HG03460 (cell line): ENCODE measurements around the gene PLCD4.

Experiments
- ATAC-seq: cut with Tn5 transposase; IDR thresholded peaks from one replicate; pipeline ENCODE4 v1.9.1; 2021; ENCODE audit not compliant: unreplicated experiment

Gene PLCD4

DNA sequence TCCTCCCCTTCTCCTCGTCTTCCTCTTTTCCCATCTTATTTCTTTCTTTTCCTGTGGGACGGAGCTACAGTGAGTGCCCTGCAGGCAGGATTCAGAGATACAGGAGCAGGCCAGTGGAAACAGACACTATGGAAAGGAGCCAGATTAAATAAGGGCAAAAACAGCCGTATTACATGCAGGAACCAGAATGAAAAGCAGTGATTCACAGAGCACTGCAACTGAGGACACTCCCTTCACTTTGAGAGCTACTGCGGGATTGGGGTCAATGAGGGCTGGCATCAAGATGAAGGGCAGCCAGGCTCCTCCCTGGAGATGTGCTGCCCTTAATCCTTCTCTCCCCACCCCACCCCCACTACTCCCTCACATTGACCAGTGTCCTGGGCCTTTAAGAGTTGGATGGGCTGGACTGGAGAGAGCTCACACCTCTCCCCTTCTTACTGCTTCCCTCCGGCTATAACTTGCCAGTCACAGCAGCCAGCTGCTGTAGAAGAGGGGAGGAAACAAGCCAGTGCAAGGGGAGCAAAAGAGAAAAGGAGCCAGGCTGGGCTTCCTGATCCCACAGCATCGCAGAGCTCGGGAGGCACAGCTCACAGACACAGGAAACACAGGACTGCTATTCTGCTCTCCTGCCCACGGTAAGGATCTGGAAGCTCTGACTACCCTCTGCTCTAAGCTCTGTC is at the start of gene PLCD4:
TSS of gene PLCD4 (plus strand) at position 464 of the 680 bp plus-strand sequence. CDS start 7,841 bp downstream, outside the sequence.
- ATAC-seq, result no peak

DNA sequence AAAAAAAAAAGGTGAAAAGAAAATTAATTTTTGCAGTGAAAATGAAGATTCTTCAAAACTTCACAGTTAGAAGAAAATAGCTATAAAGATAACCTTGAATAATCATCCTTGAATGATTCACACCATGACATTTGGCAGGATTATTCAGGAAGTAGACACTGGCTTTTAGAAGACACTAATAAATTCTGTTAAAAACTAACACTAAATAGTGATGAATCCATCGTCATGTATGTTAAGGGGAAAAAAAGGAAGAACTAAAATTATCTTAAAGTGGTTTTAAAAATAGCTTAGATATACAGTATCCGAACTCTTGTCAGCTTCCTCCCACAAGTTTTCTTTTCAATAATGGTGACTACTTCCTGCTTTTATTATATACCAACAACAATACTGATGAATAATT is 49.8 kb upstream of the PLCD4 start:
- ATAC-seq, result no peak

DNA sequence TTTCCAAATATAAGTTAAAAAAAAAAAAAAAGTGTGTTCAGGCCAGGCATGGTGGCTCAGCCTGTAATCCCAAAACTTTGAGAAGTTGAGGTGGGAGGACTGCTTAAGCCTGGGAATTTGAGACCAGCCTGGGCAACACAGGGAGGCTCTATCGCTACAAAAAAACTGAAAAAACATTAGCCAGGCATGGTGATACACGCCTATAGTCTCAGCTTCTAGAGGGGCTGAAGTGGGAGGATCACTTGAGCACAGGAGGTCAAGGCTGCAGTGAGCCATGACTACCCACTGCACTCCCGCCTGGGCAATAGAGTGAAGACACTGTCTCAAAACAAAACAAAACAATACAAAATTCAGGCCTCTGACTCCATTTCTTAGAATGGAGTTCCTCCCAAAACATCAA is 48.7 kb upstream of the PLCD4 start:
- ATAC-seq, result no peak

DNA sequence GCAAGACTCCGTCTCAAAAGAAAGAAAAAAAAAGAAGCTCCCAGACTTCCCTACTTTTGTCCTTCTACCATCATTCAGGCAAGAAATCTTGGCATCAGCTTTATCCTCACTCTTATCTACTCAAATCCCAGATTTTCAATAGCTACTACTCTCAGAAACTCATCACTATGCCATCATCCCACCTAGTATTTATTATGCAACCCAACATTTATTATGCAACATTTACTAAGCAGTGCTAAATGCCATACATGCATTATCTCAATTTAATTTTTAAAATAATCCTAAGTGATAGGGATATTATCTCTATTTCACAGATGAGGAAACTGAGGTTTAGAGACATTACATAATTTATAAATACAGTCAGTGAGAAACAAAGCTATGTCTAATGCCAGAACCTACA is 43.6 kb upstream of the PLCD4 start:
- ATAC-seq, result no peak

DNA sequence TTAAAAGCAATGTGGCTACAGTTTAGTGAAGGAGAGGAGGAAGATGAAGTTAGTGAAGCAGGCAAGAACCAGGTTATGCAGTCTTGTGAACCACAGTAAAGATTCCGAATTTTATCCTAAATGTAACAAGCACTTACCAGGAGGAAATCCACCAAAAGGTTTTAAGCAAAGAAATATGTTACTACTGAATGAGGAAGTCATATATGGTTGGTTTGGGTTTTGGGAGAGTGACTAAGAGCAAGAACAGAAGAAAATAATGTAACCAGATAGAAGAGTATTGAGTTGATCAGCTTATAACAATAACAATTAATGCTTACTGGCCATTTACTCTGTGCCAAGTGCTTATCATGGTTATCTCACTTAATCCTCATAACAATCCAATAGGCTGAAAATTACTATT is 41.4 kb upstream of the PLCD4 start:
- ATAC-seq, result no peak

DNA sequence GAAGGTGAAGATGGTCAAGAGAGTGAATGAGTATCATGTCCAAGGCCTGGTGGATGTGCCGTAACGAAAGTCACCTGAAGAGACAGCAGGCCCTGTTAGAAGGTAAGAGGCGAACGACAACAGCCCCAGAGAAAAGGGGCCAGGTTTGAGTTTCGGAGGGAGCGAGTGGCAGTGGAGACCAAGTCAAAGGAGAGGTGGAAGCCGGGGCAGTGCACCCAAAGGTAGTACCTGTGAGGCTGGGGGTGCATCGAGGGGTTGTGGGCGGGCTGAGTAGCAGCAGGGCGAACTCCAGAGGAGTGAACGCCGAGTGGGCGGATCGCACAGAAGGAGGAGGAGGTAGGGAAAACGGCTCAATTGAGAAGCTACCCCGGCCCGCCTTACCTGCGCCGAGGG is 39.9 kb upstream of the PLCD4 start:
- ATAC-seq, result peak; percentile 36

DNA sequence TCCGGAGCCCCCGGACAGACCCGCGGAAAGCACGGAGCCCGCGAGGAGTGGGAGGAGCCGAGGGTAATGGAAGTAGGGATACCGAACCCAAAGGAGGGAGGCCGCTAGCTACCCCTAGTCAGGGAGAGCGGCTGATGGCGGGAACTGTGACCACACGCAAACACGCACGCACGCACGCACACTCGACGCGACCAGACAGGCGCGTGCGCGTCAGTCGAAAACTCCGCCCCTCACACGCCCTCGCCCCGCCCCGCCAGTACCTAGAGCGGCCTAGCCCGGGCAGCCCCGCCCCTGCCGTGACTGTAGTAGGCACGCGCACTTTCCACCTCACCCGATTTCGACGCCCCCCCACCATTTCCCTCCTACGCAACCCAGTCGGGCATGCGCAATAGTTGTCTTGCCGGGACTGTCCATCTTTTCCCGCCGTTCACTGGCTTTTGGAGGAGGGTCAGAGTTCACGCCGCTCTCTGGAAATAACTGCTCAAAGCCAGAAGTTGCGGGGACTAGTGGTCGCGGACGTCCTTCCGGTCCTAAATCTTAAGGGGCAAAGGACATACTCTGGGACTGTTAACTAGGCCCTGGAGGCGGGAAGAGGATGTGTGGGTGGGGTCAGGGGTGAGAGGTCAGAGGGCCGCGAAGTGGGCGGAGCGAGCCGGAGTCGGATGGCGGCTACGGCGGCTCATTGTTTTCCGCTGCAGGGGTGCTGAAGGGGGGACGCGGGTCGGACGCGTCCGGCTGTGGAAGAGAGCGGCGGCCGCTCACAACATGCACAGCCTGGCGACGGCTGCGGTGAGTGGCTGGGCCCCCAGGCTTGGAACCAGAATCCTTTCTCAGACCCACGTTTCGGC is 39.3 kb upstream of the PLCD4 start, which contains the start of the genes CNOT9 and USP37:
TSS of gene CNOT9 (plus strand) at position 650 of the 848 bp plus-strand sequence. CDS start at position 766, 116 bp downstream.
TSS of gene USP37 (minus strand) at position 162 of the 848 bp plus-strand sequence. CDS start 9,698 bp downstream, outside the sequence.
- peak; percentile 86 for ATAC-seq

DNA sequence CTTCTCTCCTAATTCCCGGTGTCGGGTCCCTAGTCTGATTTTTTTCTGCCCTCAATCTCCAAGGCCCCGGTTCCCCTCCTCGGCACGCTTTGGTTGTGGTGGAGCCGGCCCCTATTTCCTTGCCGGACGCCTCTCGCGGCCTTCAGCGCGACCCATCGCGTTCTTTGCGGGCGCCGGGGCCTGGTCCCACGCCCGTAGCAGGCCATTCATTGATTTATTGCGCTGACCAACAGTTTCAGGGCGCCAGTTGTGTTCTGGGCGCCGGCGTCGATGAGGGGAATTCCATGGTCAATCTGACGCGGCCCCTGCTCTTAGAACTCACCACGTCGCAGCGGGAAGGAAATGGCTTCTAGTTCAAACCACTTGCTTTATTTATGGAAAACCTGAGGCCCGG is 38.7 kb upstream of the PLCD4 start:
- ATAC-seq, result peak; percentile 32

DNA sequence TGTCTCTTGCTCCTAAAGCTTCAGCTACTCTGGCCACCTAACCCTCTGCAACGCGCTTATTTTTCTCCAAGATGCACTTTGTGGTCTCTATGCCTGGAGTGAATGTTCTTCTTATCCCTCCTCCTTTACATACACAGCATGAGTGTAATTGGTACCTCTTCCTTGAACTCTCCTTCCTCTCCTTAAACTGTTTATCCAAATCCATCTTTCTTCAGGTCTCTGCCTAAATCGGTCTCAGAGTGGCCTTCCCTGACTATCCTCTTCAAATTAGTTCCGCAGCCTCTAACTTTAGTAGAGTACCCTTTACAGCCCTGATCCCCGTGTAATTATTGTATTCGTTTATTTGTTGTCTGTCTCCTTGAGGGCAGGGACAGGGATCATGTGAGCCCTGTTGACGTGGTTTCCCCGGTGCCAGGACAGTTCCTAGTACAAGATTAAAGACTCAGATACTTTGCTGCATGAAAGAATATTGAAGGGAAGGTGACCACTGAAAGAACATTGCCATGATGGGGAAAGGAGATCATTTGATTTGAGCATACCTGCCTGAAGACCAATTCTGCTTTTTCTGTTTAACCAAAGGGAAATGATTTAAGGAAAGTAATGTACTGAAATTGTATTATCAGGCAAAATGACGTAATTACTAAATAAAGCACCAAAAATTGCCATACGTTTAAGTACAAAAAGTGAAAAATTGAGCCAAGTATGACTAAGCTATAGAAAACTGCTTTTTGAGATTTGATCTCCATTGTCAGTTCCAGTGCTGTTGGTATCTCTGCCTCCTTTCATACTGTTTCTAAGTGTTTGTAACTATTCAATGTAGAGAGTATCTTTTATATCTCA is 37.8 kb upstream of the PLCD4 start:
- no peak for ATAC-seq

DNA sequence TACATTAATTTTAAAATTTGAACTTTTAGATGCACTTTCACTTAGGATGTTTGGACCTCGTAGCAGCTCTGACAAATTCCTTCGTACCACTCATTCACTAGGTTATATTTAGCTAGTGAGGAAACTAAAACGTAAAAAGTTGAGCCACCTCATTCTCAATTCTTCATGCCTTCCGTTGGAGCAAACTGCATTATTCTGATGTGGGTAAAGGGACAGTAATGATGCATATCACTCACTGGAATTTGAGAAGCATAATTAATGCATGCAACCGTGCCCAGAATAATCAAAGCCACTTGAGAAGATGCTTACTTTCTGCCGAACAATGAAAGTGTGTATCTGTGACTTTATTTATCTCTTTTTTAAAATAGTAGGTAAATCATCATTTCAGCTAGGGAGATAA is 36.8 kb upstream of the PLCD4 start:
- ATAC-seq, result no peak

DNA sequence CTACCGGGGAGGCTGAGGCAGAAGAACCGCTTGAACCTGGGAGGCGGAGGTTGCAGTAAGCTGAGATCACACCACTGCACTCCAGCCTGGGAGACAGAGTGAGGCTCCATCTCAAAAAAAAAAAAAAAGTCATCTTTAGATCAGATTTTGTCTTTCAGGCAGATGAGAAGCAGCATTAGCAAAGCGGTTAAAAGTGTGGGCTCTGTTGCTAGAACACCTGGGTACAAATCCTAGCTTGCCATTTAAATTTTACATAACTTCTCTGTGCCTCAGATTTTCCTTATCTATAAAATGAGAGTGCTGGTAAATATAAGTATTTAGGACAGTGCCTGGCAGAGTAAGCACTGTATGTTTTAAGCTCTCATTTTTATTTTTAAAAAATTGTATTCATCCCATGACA is 30.8 kb upstream of the PLCD4 start:
- ATAC-seq, result no peak

DNA sequence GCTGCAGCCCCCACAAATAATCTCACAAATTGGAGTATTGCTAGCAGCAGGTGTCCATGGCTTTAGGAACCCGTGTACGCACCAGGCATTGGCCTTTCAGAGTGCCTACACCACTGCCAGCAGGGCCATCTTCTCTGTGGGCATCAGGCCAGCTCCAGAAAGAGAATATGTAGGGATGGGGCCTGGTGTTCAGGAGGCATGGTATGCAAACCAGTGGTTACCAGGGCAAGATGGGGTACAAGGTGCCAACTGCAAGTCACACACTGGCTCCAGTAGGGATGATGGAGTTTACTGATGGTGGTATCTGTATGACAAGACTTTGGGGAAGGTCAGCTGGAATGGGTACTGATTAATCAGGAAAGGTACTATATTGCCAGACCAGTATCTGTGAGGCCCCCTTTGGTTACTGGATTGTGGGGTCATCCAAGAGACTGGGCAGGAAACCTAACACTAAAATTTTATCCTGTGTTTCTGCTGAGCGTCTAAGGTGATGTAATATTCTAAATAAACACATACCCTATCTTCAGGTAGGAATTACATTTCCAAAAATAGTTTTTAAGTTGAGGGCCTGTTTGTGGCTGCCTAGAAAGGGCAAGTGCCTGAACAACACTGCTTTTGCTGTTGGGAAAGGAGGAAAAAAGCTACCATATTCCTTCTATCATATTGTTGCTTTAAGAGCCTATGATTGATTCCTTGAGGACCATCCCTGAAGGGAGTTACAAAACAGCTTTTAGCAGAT is 30.0 kb upstream of the PLCD4 start:
- ATAC-seq, result no peak

DNA sequence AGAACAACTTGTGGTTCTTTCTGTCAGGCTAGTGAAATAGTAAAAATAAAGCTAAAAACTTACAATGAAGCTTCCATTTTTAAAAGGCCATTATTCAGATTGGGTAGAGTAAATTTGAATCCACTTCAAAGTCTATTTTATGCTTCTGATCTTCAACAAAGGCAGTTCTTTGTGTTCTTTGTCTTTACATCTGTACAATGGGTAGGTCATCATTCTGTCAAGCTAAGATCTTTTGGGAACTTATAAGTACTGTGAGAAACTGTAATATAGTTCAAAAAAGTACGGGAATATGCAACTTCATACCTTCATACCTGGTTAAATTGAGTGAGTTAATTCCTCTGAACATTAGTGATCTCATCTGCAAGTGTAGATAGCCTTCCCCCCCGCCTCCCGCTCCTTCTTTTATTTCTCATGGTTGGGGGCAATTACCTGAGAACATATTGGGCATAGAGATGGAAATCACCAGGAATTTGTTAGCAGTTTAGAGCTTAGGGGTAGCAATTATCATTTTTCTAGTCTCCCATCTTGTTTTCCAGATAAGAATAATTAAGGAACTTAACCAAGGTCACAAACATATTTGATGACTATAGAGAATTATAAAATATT is 29.3 kb upstream of the PLCD4 start:
- ATAC-seq, result no peak

DNA sequence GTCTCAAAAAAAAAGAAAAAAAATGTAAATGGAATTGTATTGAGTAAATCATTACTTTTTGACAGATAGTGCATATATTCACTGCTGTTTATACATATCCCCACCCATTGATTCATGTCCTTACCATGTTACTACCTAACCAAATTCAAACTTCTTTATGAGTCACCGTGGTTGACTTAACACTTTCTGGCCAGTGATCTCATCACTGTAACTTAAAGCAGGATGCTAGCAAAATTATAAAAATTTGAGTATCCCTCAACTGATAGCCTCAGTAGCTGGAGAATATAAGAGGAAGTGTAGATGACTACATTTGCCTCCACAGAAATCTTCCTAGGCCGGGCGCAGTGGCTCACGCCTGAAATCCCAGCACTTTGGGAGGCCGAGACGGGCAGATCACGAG is 25.6 kb upstream of the PLCD4 start:
- peak; percentile 86 for ATAC-seq

DNA sequence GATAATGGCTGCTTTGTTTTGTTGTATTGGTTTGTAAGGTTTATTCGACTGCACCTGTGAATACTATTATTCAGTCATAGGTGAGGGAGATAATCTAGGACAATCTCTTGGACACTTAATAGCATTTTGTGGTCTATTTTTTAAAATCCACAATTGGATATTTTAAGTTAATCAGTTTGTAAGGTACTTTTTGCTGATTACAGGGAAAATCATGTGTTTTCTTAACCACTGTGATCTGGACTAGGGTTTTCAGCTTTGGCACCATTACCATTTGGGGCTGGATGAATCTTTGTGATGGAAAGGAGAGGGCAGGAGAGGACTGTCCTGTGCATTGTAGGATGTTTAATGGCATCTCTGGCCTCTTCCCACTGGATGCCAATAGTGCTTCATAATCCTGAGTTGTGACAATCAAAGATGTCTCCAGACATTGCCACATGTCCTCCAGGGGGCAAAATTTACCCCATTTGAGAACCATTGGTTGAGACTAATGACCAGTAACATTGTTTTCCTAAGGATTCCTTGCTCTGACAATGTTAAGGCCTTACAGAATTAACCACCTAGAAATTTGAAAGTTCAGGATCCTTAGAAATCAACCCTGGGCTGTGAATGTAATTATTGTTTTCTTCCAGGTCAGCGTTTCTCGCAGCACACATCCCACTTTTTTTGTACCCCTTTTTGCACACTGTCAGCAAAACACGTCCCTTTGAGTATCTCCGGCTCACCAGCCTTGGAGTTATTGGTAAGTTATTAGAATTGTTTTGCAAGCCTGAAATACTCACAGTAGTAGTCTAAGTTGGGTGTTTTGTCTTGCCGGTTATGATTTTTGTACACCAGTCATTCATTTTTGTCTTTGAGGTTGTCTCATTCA is 23.5 kb upstream of the PLCD4 start:
- ATAC-seq, result no peak

DNA sequence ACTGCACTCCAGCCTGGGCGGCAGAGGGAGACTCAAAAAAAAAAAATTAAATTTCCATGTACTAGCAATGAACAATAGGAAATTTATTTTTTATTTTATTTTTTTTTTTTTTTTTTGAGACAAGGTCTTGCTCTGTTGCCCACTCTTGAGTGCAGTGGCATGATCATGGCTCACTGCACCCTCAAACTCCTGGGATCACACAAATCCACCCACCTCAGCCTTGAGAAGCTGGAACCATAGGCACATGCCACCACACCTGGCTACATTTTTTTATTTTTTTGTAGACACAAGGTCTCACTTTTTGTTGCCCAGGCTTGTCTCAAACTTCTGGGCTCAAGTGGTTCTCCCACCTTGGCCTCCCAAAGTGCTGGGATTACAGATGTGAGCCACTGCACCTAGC is 22.2 kb upstream of the PLCD4 start:
- ATAC-seq, result no peak

DNA sequence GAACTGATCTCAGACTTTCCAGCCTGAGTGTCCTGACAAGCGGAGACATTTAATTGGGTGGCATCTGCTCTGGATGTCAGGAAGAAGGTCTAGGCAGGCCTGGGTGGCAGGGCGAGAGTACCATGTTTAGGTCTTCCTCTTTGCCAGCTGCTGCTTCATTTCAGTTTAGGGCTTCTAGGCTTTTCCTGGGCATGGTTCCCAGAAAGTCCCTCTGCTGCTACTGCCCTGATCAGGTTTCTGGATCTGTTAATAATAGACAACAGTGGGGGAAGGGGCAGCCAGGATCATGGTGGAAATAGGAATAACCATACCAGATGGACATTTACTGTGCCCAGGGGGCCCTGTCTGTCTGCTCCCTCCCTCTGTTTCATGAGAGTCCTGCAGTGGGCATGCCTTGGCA is 2.3 kb upstream of the PLCD4 start:
- no peak for ATAC-seq

DNA sequence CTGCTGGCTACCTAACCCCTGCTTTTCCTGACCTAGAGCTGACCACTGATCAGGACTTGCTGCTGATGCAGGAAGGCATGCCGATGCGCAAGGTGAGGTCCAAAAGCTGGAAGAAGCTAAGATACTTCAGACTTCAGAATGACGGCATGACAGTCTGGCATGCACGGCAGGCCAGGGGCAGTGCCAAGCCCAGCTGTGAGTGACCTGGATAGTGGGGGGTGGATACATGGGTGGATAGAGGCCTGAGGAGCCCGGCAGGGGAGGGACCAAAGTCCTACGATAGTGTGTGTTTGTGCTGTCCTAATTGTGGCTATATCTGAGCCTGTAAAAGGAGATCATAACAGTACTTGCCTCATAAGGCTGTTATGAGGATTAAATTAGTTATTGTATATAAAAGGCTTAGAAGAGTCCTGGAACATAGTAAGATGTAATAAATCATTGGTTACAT is 8.2 kb downstream of the PLCD4 start:
- no peak for ATAC-seq
